ELR (cell line): ENCODE measurements around the gene TAAR9.
A peak's percentile ranks its signal among the peaks of the same experiment; 100 is the strongest.
"Not testable (repeated sequence)": the region's sequence is repeated elsewhere in the genome, so short reads cannot be mapped to it uniquely, and the experiment has no call there.

ENCODE experiments used
- DNase-seq: peaks from one replicate; pipeline ENCODE4 v3.0.0-alpha.2; 2015; ENCODE audit warnings: low read depth

TAAR9 gene

GRCh38 chr6:132513831-132514545 is 24.1 kb upstream of the TAAR9 start:
- no peak for DNase-seq

DNA sequence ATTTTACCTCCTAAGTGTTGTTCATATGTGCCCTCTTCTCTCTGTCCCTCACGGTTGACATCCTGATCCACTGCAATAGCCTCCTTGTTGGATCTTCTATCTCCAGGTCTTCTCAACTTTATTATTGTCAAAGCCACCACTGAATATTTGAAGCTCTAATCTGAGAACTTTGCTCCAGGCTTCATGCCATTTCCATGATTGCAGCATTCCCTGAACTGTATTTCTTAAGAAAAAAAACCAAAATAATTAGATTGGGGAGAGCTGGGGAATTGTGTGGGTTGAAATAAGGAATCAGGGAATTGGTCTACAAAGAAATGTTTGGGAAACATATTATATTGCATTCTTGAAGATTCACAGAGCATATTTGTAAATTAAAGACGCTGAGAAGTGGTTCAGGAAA is 22.7 kb upstream of the TAAR9 start:
- DNase-seq, result no peak

- peak; percentile 80 for DNase-seq
Observed at GRCh38 chr6:132520953-132521352, 17.1 kb upstream of the TAAR9 start.

DNA sequence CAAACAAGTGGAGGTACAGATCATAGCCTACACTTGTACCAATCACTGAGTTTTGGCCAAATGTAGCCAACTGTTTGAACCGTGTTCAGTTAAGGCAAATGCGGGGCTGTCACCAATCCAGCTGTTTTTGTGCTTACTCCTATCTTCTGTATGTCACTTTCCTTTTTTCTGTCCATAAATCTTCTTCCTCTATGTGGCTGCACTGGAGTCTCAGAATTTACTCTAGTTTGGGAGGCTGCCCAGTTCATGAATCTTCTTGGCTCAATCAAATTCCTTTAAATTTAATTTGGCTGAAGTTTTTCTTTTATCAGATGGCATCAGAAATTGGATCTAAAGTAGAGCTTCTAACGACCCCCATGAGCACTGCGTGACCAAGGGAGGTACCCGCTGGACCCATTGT is 13.4 kb upstream of the TAAR9 start:
- no peak for DNase-seq

DNA sequence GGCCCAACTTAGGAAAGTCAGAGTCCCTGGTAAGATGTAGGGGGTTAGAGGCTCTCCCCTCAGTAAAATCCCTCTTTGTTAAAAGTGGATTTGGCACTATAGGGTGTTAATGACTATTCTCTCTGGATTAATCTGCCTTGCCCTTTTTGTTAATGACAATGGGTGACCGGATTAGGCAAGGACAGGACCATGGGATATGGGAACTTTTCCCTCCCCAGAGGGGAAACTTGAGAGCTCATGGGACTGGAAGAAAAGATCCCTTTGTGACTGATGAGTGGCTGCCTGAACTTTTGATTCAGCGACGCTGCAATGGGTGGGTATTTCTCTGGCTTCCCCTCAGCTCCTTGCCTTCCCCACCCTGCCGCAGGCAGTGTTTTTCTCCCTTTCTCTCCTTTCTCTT is 12.2 kb upstream of the TAAR9 start:
- no peak for DNase-seq

- peak; percentile 70 for DNase-seq
Observed at GRCh38 chr6:132526461-132526860, 11.6 kb upstream of the TAAR9 start.

GRCh38 chr6:132527791-132528190 is 10.3 kb upstream of the TAAR9 start:
- peak; percentile 97 for DNase-seq

GRCh38 chr6:132530293-132530974 is 7.6 kb upstream of the TAAR9 start:
- DNase-seq, result peak; percentile 81

- not testable (repeated sequence) for DNase-seq
Observed at GRCh38 chr6:132534546-132534945, 3.5 kb upstream of the TAAR9 start.

DNA sequence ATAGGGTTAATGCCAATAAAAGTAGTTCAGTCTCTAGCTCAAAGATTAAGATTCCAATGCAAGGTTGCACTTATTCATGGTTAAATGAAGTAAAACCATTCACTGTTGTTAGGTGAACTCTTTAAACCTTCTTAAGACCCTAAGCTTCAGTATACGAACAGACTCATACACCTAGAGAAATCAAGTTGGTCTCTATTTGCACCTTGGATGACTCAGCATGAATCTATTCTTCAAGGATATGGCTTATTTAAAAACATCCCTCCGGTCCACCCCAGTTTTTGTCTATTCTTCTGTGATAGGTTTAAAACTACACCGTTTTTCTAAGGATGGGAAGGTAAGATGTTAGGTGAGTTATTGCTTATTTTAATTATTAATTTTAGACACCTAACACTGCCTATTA is 932 bp upstream of the TAAR9 start:
- DNase-seq, result no peak

DNA sequence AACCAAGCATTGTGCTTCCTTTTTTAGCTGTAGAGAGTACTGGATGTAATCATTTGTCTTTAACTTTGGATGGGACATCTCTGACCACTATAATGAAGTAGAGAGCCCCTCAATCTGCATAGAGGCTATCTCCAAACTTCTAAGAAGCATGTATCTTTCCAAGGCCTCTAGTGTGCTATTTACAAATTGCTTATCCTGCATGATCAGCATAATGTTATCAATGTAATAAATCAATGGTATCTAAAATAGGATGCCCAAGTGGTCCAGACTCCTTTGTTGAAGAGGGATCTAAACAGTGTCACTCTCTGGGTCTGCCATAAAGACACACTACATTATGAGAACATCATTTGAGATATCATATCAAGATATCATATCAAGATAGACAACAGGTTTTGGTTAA is 6.7 kb downstream of the TAAR9 start:
- no peak for DNase-seq

DNA sequence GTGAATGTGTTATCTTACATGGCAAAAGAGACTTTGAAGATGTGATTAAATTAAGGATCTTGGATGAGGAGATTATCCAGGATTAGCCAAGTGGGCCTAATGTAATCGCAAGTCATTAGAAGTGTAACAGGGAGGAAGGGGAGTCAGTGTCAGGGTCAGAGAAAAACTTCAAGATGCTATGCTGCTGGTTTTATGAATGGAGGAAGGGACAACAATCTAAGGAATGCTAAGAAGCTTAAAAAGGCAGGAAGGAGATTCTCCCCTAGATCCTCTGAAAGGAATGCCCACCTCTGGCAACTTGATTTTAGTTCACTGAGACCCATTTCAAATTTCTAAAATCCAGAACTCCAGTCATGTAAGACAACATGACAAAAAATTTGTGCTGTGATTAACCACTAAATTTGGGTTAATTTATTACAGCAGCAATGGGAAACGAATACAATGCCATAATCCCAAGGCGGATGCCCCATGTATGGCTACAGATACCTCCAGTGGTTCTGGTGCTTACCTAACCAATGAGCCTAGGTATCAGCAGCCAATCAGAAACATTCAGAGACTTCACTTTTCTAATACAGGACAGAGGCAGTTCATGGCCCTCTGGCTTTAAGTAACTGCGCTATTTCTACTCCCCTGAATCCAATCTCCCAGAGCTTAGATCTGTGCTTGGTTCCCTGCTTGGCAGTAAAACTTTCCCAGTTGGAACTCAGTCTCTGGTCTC is 10.8 kb downstream of the TAAR9 start:
- no peak for DNase-seq

GRCh38 chr6:132551214-132551613 is 13.1 kb downstream of the TAAR9 start:
- no peak for DNase-seq

DNA sequence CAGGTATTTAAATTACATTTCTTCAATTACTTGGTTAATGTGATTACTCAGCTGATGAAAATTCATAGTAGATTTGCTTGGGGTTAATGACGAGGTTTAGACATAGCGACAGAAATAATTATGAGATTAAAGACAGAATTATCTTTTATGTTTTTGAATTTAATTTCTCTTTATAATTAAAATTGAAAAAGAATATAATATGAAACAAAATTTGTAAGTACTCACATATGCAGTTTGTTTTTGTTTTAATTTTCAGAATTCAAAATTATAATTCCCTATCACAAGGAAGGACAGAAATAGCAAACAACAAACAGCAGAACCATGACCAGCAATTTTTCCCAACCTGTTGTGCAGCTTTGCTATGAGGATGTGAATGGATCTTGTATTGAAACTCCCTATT is 14.3 kb downstream of the TAAR9 start, which contains the start of gene TAAR8:
Gene TAAR8 (plus strand): TSS at position 301 of the 400 bp plus-strand sequence. CDS start 21 bp downstream, at position 322.
- no peak for DNase-seq

GRCh38 chr6:132560087-132560486 is 22.0 kb downstream of the TAAR9 start:
- not testable (repeated sequence) for DNase-seq

DNA sequence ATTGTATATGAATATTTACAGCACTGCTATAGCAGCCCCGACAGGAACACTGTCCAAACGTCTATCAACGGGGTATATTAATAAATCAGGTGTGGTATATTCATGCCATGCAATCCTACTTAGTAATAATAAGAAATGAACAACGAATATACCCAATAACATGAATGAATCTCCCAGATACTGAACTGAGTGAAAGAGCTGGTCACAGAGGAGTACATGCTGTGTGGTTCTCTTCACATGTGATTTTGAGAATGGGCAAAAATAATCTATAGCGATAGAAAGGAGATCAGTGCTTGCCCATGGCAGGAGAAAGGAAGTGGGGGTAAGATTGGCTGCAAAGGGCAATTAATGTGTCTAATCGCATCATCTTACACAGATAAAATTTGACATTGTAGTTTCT is 28.3 kb downstream of the TAAR9 start:
- DNase-seq, result no peak

DNA sequence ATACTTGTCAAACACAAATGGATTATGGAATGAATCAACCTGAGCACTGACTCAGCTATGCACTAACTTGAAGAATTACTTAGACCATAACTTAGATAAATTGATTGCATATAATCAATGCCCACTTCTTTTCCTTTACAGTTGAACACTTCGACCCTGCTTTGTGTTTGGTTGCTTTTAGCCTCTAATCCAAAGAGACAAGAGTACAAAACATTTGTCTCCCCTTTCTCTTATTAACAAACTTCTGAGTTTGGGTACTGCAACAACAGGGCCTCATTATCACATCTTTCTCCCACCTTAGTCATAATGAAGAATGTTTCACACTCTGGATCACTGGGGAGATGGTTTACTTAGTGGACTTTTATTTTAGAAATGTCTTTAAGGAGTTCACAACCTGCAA is 29.5 kb downstream of the TAAR9 start:
- DNase-seq, result no peak

GRCh38 chr6:132568611-132569010 is 30.5 kb downstream of the TAAR9 start:
- DNase-seq, result no peak

GRCh38 chr6:132569170-132569569 is 31.1 kb downstream of the TAAR9 start:
- no peak for DNase-seq

GRCh38 chr6:132570221-132570777 is 32.2 kb downstream of the TAAR9 start, which contains the start of gene TAAR6:
TSS of gene TAAR6 (plus strand) at chr6:132570322. CDS start at chr6:132570322, 0 bp downstream.
- DNase-seq, result no peak

DNA sequence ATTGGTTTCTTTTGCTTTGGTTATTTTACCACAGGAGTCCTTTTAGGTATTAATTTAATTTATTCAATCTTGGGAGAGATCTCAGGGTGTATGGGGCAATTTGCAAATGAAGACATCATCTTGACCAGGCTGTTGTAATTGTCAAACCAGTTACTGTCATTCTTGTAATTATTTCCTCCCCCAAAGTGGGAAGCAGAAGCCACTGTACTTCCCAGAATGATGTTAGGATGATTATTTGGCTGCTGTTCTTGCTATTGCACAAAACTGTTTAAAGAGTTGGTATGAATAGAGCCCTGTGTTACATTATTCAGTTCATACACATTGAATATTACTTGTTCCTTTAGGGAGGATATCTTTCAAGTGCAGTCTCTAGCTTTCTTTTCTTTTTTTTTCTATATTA is 33.7 kb downstream of the TAAR9 start:
- no peak for DNase-seq

GRCh38 chr6:132584698-132585097 is 46.6 kb downstream of the TAAR9 start:
- DNase-seq, result no peak

- no peak for DNase-seq
Observed at GRCh38 chr6:132587424-132587823, 49.3 kb downstream of the TAAR9 start.
